ENCODE data around the gene SPTLC1.

The SPTLC1 gene

DNA sequence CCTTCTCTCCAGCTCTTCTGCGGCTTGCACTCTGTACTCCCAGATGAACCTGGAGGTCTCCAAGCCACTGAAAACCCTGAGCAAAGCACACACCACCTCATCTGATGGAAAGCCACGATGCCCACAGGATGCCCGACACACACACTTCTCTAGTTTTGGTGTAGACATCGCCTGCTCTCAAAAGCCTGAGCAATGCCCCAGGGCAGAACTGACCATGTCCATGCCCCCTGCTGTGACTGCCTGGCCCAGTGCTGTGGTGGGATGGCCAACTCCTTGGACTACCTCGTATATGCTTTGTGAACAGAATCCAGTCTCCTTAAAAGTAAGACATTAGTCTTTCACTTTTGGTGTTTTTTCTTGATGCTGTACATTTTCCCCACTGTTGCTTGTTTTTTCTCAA is 81.2 kb downstream of the SPTLC1 start:
- Histone ChIP-seq H3K27me3 (ENCODE audit: insufficient read depth, poor library complexity, severe bottlenecking) (no peaks in the 10 kb centered on the region), H3K27ac (ENCODE audit: poor library complexity, severe bottlenecking) (no peak overlapping the region), H3K4me1 (ENCODE audit: insufficient read depth, poor library complexity, severe bottlenecking) (no peaks in the 10 kb centered on the region), H3K4me3 (ENCODE audit: severe bottlenecking) (no peak overlapping the region), H3K36me3 (ENCODE audit: low read depth) (peaks cover 47% of the 10 kb centered on the region), H3K9me3 (ENCODE audit: severe bottlenecking) (no peaks in the 10 kb centered on the region)
- TF ChIP-seq, protein P1, sequence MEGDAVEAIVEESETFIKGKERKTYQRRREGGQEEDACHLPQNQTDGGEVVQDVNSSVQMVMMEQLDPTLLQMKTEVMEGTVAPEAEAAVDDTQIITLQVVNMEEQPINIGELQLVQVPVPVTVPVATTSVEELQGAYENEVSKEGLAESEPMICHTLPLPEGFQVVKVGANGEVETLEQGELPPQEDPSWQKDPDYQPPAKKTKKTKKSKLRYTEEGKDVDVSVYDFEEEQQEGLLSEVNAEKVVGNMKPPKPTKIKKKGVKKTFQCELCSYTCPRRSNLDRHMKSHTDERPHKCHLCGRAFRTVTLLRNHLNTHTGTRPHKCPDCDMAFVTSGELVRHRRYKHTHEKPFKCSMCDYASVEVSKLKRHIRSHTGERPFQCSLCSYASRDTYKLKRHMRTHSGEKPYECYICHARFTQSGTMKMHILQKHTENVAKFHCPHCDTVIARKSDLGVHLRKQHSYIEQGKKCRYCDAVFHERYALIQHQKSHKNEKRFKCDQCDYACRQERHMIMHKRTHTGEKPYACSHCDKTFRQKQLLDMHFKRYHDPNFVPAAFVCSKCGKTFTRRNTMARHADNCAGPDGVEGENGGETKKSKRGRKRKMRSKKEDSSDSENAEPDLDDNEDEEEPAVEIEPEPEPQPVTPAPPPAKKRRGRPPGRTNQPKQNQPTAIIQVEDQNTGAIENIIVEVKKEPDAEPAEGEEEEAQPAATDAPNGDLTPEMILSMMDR (IDR thresholded peaks at IDR 0.05; ENCODE audit: poor library complexity, severe bottlenecking) = no peak
- no peak for ATAC-seq (ENCODE audit: low read depth)
- DNase-seq (ENCODE audit: low spot score) = no peak

DNA sequence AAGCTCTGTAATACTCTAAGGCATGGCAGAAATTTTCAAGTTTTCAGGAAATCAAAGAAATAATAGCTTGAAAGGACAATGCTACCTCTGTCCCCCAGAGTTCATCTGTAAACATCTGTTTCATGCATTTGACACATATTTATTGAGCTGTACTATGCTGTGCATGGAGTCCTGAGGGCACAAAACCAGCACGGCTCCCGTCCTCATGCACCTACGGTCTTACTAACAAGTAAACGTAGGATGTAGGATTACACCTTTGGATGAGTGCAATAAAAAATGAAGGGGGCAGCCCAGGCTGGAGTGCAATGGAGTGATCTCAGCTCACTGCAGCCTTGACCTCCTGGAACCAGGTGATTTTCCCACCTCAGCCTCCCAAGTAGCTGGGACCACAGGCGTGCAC is 81.9 kb downstream of the SPTLC1 start:
- peaks cover 44% of the 10 kb centered on the region for H3K36me3 ChIP-seq (ENCODE audit: low read depth)
- TF ChIP-seq, protein P1 (IDR thresholded peaks at IDR 0.05; ENCODE audit: poor library complexity, severe bottlenecking) = no peak

DNA sequence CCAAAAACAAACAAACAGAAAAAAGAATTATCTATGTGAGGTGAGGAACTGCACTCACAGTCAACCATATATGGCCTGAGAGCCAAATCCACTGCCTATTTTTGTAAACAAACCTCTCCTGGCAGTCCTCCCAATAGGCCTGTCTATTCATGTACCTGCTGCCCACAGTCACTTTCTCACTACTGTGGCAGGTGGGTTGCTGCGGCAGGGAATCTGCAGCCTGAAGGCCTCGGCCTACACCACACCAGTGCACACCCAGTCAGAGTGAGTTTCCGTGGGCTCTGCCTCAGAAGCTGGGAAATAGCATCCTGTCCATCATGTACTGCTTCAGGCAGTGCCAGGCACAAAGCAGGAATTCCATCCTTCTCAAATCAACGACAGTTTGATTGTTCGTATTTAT is 82.3 kb downstream of the SPTLC1 start:
- Histone ChIP-seq H3K27me3 (ENCODE audit: insufficient read depth, poor library complexity, severe bottlenecking) (no peaks in the 10 kb centered on the region), H3K4me3 (ENCODE audit: severe bottlenecking) (no peak overlapping the region), H3K4me1 (ENCODE audit: insufficient read depth, poor library complexity, severe bottlenecking) (no peaks in the 10 kb centered on the region), H3K9me3 (ENCODE audit: severe bottlenecking) (no peaks in the 10 kb centered on the region), H3K36me3 (ENCODE audit: low read depth) (peaks cover 43% of the 10 kb centered on the region), H3K27ac (ENCODE audit: poor library complexity, severe bottlenecking) (no peak overlapping the region)
- TF ChIP-seq, protein P1 (IDR thresholded peaks at IDR 0.05; ENCODE audit: poor library complexity, severe bottlenecking) = no peak
- DNase-seq (ENCODE audit: low spot score) = no peak
- peak; percentile 36; the same call in 1 of the 3 replicates for ATAC-seq (ENCODE audit: low read depth)

More for the DNA sequence above, 81.9 kb downstream of the SPTLC1 start:
- ATAC-seq (ENCODE audit: low read depth) (no peak), DNase-seq (ENCODE audit: low spot score) (no peak)
- Histone ChIP-seq H3K9me3 (ENCODE audit: severe bottlenecking) (no peaks in the 10 kb centered on the region), H3K4me3 (ENCODE audit: severe bottlenecking) (no peak overlapping the region), H3K27me3 (ENCODE audit: insufficient read depth, poor library complexity, severe bottlenecking) (no peaks in the 10 kb centered on the region), H3K27ac (ENCODE audit: poor library complexity, severe bottlenecking) (no peak overlapping the region), H3K4me1 (ENCODE audit: insufficient read depth, poor library complexity, severe bottlenecking) (no peaks in the 10 kb centered on the region)

DNA sequence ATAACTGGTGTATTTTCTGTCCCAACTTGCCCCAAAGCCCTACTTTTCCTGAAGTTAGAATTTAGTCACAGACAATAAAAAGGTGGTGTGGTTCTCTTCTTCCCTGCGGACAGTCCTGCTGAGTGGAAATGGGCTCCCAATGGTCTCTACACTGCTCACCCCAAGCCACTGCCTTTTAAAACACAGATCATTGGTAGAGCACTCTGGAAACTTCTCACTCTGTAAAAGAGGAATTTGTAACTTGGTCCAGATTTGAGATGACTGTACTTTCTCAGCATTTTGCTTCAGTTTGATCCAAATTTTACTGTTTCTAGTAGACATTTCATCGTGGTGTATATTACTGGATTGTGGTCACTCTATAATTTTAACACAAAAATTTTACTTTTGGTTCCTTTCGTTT is 84.8 kb downstream of the SPTLC1 start:
- peaks cover 23% of the 10 kb centered on the region for H3K36me3 ChIP-seq (ENCODE audit: low read depth)
- H3K4me3 ChIP-seq (ENCODE audit: severe bottlenecking) = no peak overlapping the region
- no peaks in the 10 kb centered on the region for H3K9me3 ChIP-seq (ENCODE audit: severe bottlenecking)
- H3K27ac ChIP-seq (ENCODE audit: poor library complexity, severe bottlenecking) = no peak overlapping the region
- ATAC-seq (ENCODE audit: low read depth) = no peak
- TF ChIP-seq, protein P1 (IDR thresholded peaks at IDR 0.05; ENCODE audit: poor library complexity, severe bottlenecking) = no peak
- no peak for DNase-seq (ENCODE audit: low spot score)
- no peaks in the 10 kb centered on the region for H3K4me1 ChIP-seq (ENCODE audit: insufficient read depth, poor library complexity, severe bottlenecking)
- no peaks in the 10 kb centered on the region for H3K27me3 ChIP-seq (ENCODE audit: insufficient read depth, poor library complexity, severe bottlenecking)

DNA sequence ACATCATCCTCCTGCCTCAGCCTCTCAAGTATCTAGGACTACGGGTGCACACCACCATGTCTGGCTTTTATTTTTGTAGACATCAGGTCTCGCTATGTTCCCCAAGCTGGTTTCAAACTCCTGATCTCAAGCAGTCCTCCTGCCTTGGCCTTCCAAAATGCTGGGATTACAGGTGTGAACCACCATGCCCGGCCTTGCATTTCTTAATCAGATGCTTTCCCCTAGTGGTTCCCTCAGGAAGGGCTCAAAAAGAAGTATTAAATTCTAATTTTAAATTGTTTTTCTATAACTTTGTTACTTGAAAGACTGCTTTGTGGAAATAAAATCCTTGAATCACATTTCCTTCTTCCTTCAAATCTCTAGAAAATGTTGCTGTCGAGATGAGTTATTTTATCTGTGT is 85.7 kb downstream of the SPTLC1 start:
- H3K27ac ChIP-seq (ENCODE audit: poor library complexity, severe bottlenecking) = no peak overlapping the region
- ATAC-seq (ENCODE audit: low read depth) = no peak
- no peaks in the 10 kb centered on the region for H3K27me3 ChIP-seq (ENCODE audit: insufficient read depth, poor library complexity, severe bottlenecking)
- H3K4me1 ChIP-seq (ENCODE audit: insufficient read depth, poor library complexity, severe bottlenecking) = no peaks in the 10 kb centered on the region
- DNase-seq (ENCODE audit: low spot score) = no peak
- H3K9me3 ChIP-seq (ENCODE audit: severe bottlenecking) = no peaks in the 10 kb centered on the region
- TF ChIP-seq, protein P1 (IDR thresholded peaks at IDR 0.05; ENCODE audit: poor library complexity, severe bottlenecking) = peak; percentile 10
- no peak overlapping the region for H3K4me3 ChIP-seq (ENCODE audit: severe bottlenecking)
- peaks cover 15% of the 10 kb centered on the region for H3K36me3 ChIP-seq (ENCODE audit: low read depth)
